SJSA1 (cell line): ENCODE measurements around the gene SLC25A43. TPM values are rescaled to one million over a fixed set of nuclear protein-coding genes. Genes with fewer than 3 reads are reported as not detected.
"Not testable (repeated sequence)": the region's sequence is repeated elsewhere in the genome, so short reads cannot be mapped to it uniquely, and the experiment has no call there.

Source experiments
- DNase-seq, 2 experiments: peaks; one replicate each; pipeline ENCODE4 v3.0.0-alpha.2; 2015 to 2020; ENCODE audit warnings: low spot score in 2 of 2, low read depth in 1 of 2
- H3K27ac ChIP-seq: fragments of 250-450 bp; sonication (Bioruptor Pico); 2 replicates; pipeline ENCODE4 v1.5.1; 2020; ENCODE audit warnings: mild to moderate bottlenecking, moderate library complexity
- H3K27me3 ChIP-seq: fragments of 250-450 bp; sonication (Bioruptor Pico); replicated peaks from 2 replicates; pipeline ENCODE4 v1.5.1; 2020; ENCODE audit warnings: mild to moderate bottlenecking, moderate library complexity
- H3K36me3 ChIP-seq: fragments of 250-450 bp; sonication (Bioruptor Pico); 2 replicates; pipeline ENCODE4 v1.5.1; 2020; ENCODE audit warnings: mild to moderate bottlenecking
- H3K4me1 ChIP-seq: fragments of 250-450 bp; sonication (Bioruptor Pico); replicated peaks from 2 replicates; pipeline ENCODE4 v1.6.1; 2021; ENCODE audit warnings: mild to moderate bottlenecking
- H3K4me3 ChIP-seq: fragments of 250-450 bp; sonication (Bioruptor Pico); 2 replicates; pipeline ENCODE4 v1.5.1; 2020; ENCODE audit warnings: mild to moderate bottlenecking
- H3K9me3 ChIP-seq: fragments of 250-450 bp; sonication (Bioruptor Pico); replicated peaks from 2 replicates; pipeline ENCODE4 v1.5.1; 2020; ENCODE audit warnings: mild to moderate bottlenecking
- total RNA-seq: library from RNA; depleted of rRNA; stranded (reverse); fragments of >200 nt; shearing (Covaris generic); gene quantifications from 2 replicates; pipeline ENCODE4 v1.2.3, GENCODE V29; 2014

SLC25A43 gene
- total RNA-seq, 1 experiment from 2014 or later, result 31.5 TPM

- peak; percentile 37 to 46 for DNase-seq
- no peak overlapping the region for H3K27ac ChIP-seq
Measured at GRCh38 chrX:119482481-119483480, 83.6 kb downstream of the SLC25A43 start.

GRCh38 chrX:119486745-119487144 is 87.6 kb downstream of the SLC25A43 start:
- Histone ChIP-seq H3K4me3 (no peak overlapping the region), H3K27ac (no peak overlapping the region), H3K36me3 (no peaks in the 10 kb centered on the region), H3K27me3 (no peaks in the 10 kb centered on the region), H3K4me1 (peaks cover 3% of the 10 kb centered on the region; the same call in 1 of the 2 replicates), H3K9me3 (no peaks in the 10 kb centered on the region)
- DNase-seq, result no peak

More at GRCh38 chrX:119482481-119483480, 83.6 kb downstream of the SLC25A43 start:
- peak overlapping the region; percentile 21 for H3K4me3 ChIP-seq
- no peaks in the 10 kb centered on the region for H3K9me3 ChIP-seq
- no peaks in the 10 kb centered on the region for H3K27me3 ChIP-seq
- peaks cover 3% of the 10 kb centered on the region; the same call in 1 of the 2 replicates for H3K4me1 ChIP-seq
- H3K36me3 ChIP-seq, result no peaks in the 10 kb centered on the region

GRCh38 chrX:119487766-119488165 is 88.6 kb downstream of the SLC25A43 start:
- H3K9me3 ChIP-seq, H3K27ac ChIP-seq, H3K4me1 ChIP-seq, H3K4me3 ChIP-seq, DNase-seq, H3K36me3 ChIP-seq, H3K27me3 ChIP-seq: not testable (repeated sequence)

GRCh38 chrX:119488749-119489148 is 89.6 kb downstream of the SLC25A43 start:
- H3K4me3 ChIP-seq, result no peak overlapping the region
- no peaks in the 10 kb centered on the region for H3K36me3 ChIP-seq
- H3K9me3 ChIP-seq, result no peaks in the 10 kb centered on the region
- no peak overlapping the region for H3K27ac ChIP-seq
- no peaks in the 10 kb centered on the region for H3K4me1 ChIP-seq
- DNase-seq, result peak; percentile 38 to 51
- H3K27me3 ChIP-seq, result no peaks in the 10 kb centered on the region

GRCh38 chrX:119489212-119490074 is 90.3 kb downstream of the SLC25A43 start:
- DNase-seq, result no peak
- Histone ChIP-seq H3K36me3 (no peaks in the 10 kb centered on the region), H3K27ac (no peak overlapping the region), H3K4me1 (no peaks in the 10 kb centered on the region), H3K4me3 (no peak overlapping the region), H3K9me3 (no peaks in the 10 kb centered on the region), H3K27me3 (no peaks in the 10 kb centered on the region)

- no peak overlapping the region for H3K27ac ChIP-seq
- H3K9me3 ChIP-seq, result no peaks in the 10 kb centered on the region
- DNase-seq, result no peak
- no peak overlapping the region for H3K4me3 ChIP-seq
- no peaks in the 10 kb centered on the region for H3K27me3 ChIP-seq
- no peaks in the 10 kb centered on the region for H3K36me3 ChIP-seq
- no peaks in the 10 kb centered on the region for H3K4me1 ChIP-seq
Measured at GRCh38 chrX:119492463-119492862, 93.3 kb downstream of the SLC25A43 start.

GRCh38 chrX:119493851-119494495 is 94.8 kb downstream of the SLC25A43 start:
- not testable (repeated sequence) for H3K9me3 ChIP-seq, H3K27me3 ChIP-seq, H3K27ac ChIP-seq, H3K4me1 ChIP-seq, H3K4me3 ChIP-seq, H3K36me3 ChIP-seq, DNase-seq

GRCh38 chrX:119495734-119496726 is 96.9 kb downstream of the SLC25A43 start:
- H3K4me1 ChIP-seq, result no peaks in the 10 kb centered on the region
- no peak overlapping the region for H3K27ac ChIP-seq
- no peak for DNase-seq
- H3K27me3 ChIP-seq, result no peaks in the 10 kb centered on the region
- no peaks in the 10 kb centered on the region for H3K36me3 ChIP-seq
- no peaks in the 10 kb centered on the region for H3K9me3 ChIP-seq
- H3K4me3 ChIP-seq, result no peak overlapping the region

- H3K27ac ChIP-seq, result no peak overlapping the region
Measured at GRCh38 chrX:119497185-119497584, 98.0 kb downstream of the SLC25A43 start.

GRCh38 chrX:119500061-119500800 is 101.1 kb downstream of the SLC25A43 start:
- Histone ChIP-seq H3K4me3 (no peak overlapping the region), H3K4me1 (peaks cover 18% of the 10 kb centered on the region), H3K36me3 (no peaks in the 10 kb centered on the region), H3K27me3 (no peaks in the 10 kb centered on the region), H3K27ac (no peak overlapping the region), H3K9me3 (no peaks in the 10 kb centered on the region)
- DNase-seq, result no peak

More at GRCh38 chrX:119497185-119497584, 98.0 kb downstream of the SLC25A43 start:
- H3K4me1 ChIP-seq, result peaks cover 1% of the 10 kb centered on the region; the same call in 1 of the 2 replicates
- H3K4me3 ChIP-seq, result no peak overlapping the region
- H3K36me3 ChIP-seq, result no peaks in the 10 kb centered on the region
- no peaks in the 10 kb centered on the region for H3K9me3 ChIP-seq
- no peaks in the 10 kb centered on the region for H3K27me3 ChIP-seq
- DNase-seq, result no peak

- Histone ChIP-seq H3K27ac (no peak overlapping the region), H3K9me3 (no peaks in the 10 kb centered on the region)
- no peak for DNase-seq
Measured at GRCh38 chrX:119501511-119502148, 102.5 kb downstream of the SLC25A43 start.

More at GRCh38 chrX:119501511-119502148, 102.5 kb downstream of the SLC25A43 start:
- Histone ChIP-seq H3K27me3 (no peaks in the 10 kb centered on the region), H3K4me3 (no peak overlapping the region), H3K4me1 (peaks cover 18% of the 10 kb centered on the region), H3K36me3 (no peaks in the 10 kb centered on the region)
